Heart left ventricle (tissue), 16 donors: ENCODE measurements around the gene TDRD1. TPM values are rescaled to one million over a fixed set of nuclear protein-coding genes. Genes with fewer than 3 reads are reported as not detected.

Experiments
- ATAC-seq, 4 donors: fragments of 200-7000 bp; cut with Tn5 transposase; one replicate each; pipeline ENCODE4 v1.9.1; 2020 to 2022; ENCODE audit warnings: moderate library complexity in 4 of 4, mild to moderate bottlenecking in 3 of 4, moderate number of reproducible peaks in 1 of 4
- DNase-seq, 5 donors: peaks; one replicate each; pipeline ENCODE4 v3.0.0-alpha.2; 2020
- H3K27ac ChIP-seq, 12 donors: fragments of 200-600 bp; sonication (generic) in 4 of 12; one replicate each; pipeline versions ENCODE4 v1.5.0 to v1.8.0; 2016 to 2022; ENCODE audit warnings: mild to moderate bottlenecking in 2 of 12
- H3K27me3 ChIP-seq, 9 donors: fragments of 200-600 bp; sonication (generic) in 2 of 9; one replicate each; pipeline versions ENCODE4 v1.5.1 to v1.8.0; 2016 to 2022; ENCODE audit warnings: mild to moderate bottlenecking in 3 of 9
- H3K36me3 ChIP-seq, 9 donors: fragments of 200-600 bp; sonication (generic) in 2 of 9; one replicate each; pipeline versions ENCODE4 v1.5.0 to v1.8.0; 2018 to 2022; ENCODE audit warnings: mild to moderate bottlenecking in 2 of 9
- H3K4me1 ChIP-seq, 12 donors: fragments of 200-600 bp; sonication (generic) in 4 of 12; one replicate each; pipeline versions ENCODE4 v1.5.0 to v1.8.0; 2016 to 2022; ENCODE audit warnings: mild to moderate bottlenecking in 3 of 12
- H3K4me3 ChIP-seq, 12 donors: fragments of 200-600 bp; sonication (generic) in 4 of 12; one replicate each; pipeline versions ENCODE4 v1.5.0 to v1.8.0; 2017 to 2022; ENCODE audit warnings: mild to moderate bottlenecking in 9 of 12, moderate library complexity in 4 of 12
- H3K9me3 ChIP-seq, 12 donors: fragments of 200-600 bp; sonication (generic) in 4 of 12; one replicate each; pipeline versions ENCODE4 v1.5.0 to v1.8.0; 2016 to 2022; ENCODE audit warnings: mild to moderate bottlenecking in 1 of 12
- CTCF ChIP-seq, 12 donors: fragments of 200-600 bp; sonication (generic) in 4 of 12; IDR thresholded peaks; one replicate each; pipeline versions ENCODE4 v1.5.0 to v1.8.0; 2018 to 2022; ENCODE audit warnings: antibody characterized with exemption in 12 of 12, mild to moderate bottlenecking in 5 of 12
- POLR2A ChIP-seq, 2 donors: fragments of 450-650 bp; IDR thresholded peaks; one replicate each; pipeline ENCODE4 v1.6.1; 2017; ENCODE audit warnings: antibody characterized with exemption in 2 of 2, mild to moderate bottlenecking in 2 of 2, moderate library complexity in 2 of 2
- WGBS, 4 donors: extraction: QIAGEN DNeasy Blood & Tissue Kit in 2 of 4; methylation state at CpG; one replicate each; pipeline versions ENCODE4 v1.1.5 to v1.1.7; 2013 to 2018; 5-methylcytosine and 5-hydroxymethylcytosine counted together
- intact Hi-C, 10 donors: fragments of 100-400 bp; cut with DNase I; formaldehyde crosslinking; loops; one replicate each; pipeline versions ENCODE4 v1.11.1 to v1.14.2; 2022
- polyA plus RNA-seq, 2 donors: library from polyadenylated mRNA; stranded (reverse); fragments of 200-250 nt; gene quantifications; one replicate each; pipeline ENCODE4 v1.2.3, GENCODE V29; 2013
- total RNA-seq, 9 donors: library from RNA; depleted of rRNA in 2 of 9; stranded (reverse); fragments of >200 nt in 2 of 9; fragmentation: NEBNext Ultra II Directional in 3 of 9; extraction: Animal tissue kit (Norgen Biotek cat#: 25700) in 3 of 9; gene quantifications; one replicate each; pipeline versions ENCODE4 v1.1.0 to v1.2.4, GENCODE V29; 2016 to 2023
- donor health status: ischemic (EF 13 %, LVEDD 7.1; RV severe dilation, severe dysfunction).
- donor health status: healthy with polysubstance abuse.
- donor health status: DM: no; HTN: yes; CAD: no.
- donor health status: DM: no; HTN: no; CAD: no.
- donor health status: ischemic (EF 25% LVEDD 6.9; RV normal size, moderate dysfunction).
- donor health status: ischemic (EF 25% LVEDD 5.7; RV mildly dilated, moderate dysfunction).
- donor health status: healthy.
- donor health status: DM: yes; HTN: yes; CAD: no.
- donor health status: ischemic (EF 35%, LVEDD 5.7; RV mildly dilated, moderate dysfunction).
- donor health status: nonischemic (EF 11% LVEDD 7.7; RV severe dilation, severe dysfunction).
- donor health status: DM: yes; HTN: yes; CAD: no.
- donor health status: PGD.
- donor health status: ischemic (EF 29% LVEDD 5.4; RV normal size, mild dysfunction).
- donor health status: nonischemic (EF 23%, LVEDD 6.1; RV moderate dilation, normal function).

Gene TDRD1
- total and polyA plus RNA-seq, 11 donors, result 0.08 to 3.8 (median 1.8) TPM

DNA sequence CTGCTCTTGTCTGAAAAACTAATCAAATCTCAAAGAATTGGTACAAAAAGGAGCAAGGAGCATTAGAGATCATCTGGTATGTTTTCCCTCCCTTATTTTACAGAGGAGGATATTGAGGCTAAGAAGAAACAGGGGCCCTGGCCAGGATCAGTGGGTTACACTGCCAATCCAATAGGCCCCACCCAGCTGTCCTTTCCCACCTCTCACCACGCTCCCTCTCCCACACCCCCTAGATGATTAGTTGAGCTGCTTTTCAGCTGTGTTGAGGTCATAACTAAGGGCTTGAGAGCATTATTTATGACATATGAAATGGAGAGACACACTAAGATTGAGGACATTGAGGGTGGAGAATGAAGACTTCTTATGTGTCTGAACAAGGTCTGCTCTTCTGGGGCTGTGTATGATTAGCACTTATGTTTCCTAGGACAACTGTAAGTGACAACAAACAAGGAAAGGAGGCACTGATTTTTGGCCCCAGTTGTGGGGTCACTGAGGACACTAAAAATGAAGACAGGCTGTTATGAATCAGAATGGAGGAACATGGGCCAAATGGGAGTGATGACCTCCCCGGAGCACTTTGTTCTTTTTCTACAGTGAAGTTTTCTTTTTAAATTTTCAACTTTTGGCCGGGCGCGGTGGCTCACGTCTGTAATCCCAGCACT, 86.4 kb downstream of the TDRD1 start:
- ATAC-seq (peak; percentile 76 to 84 (median 82)), DNase-seq (peak in 4 of 5 donors; percentile 32 to 69 (median 52))
- no peak overlapping the region for H3K4me3 ChIP-seq
- 47 to 60% (median 54%) methylated on average over 6 of the region's 6 CpGs for WGBS, 4 donors
- no peaks in the 10 kb centered on the region for H3K36me3 ChIP-seq
- no peaks in the 10 kb centered on the region for H3K9me3 ChIP-seq
- H3K4me1 ChIP-seq, result peaks cover 0 to 31% (median 8%) of the 10 kb centered on the region in 12 donors
- intact Hi-C loops, result no loop called here
- peak overlapping the region in 11 of 12 donors; percentile 28 to 73 (median 62) for H3K27ac ChIP-seq
- TF ChIP-seq POLR2A (IDR thresholded peaks at IDR 0.05) (no peak), CTCF (IDR thresholded peaks at IDR 0.05) (no peak)
- H3K27me3 ChIP-seq, result no peaks in the 10 kb centered on the region

GRCh38 chr10:114266521-114266920, 87.4 kb downstream of the TDRD1 start:
- ATAC-seq (peak; percentile 69 to 82 (median 74)), DNase-seq (peak in 4 of 5 donors; percentile 29 to 51 (median 41))
- H3K9me3 ChIP-seq, result no peaks in the 10 kb centered on the region
- intact Hi-C loops, result no loop called here
- no peaks in the 10 kb centered on the region for H3K36me3 ChIP-seq
- WGBS, 4 donors, result 23 to 34% (median 27%) methylated on average over 5 of the region's 5 CpGs
- no peak overlapping the region for H3K4me3 ChIP-seq
- no peaks in the 10 kb centered on the region for H3K27me3 ChIP-seq
- H3K27ac ChIP-seq, result peak overlapping the region in 10 of 12 donors; percentile 28 to 73 (median 63)
- peaks cover 0 to 38% (median 8%) of the 10 kb centered on the region in 12 donors for H3K4me1 ChIP-seq
- no peak for TF ChIP-seq POLR2A (IDR thresholded peaks at IDR 0.05)
- no peak for TF ChIP-seq CTCF (IDR thresholded peaks at IDR 0.05)

DNA sequence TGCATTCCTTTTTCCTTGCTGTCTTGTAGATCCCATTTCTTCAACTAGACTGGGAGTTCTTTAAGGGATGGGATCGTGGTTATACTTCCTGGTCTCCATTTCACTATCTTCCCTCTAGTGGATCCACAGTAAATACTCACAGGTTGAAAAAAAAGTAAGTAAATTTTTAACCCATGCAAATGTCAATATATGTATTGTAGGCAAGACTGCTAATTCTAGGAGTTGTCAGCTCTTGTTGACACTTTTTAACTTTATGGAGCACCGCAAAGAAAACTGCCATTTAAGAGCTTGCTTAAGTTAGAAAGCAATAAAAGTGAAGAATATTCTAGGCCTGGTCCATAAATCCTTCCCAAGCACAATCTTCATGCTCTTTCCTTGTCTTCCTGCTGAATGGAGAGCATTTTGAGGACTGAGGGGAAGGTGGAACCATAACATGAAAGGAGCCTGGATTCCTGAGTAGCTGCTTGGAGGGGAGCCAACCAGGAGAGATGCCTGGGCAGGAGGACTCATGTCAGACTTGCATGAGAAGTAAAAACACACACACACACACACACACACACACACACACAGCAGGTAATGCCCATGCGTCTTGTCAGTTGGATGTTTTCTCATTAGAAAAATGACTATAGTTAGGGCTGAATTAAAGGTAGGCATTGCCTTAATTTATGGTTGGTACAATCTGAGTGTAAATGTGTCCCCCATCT, 92.1 kb downstream of the TDRD1 start:
- Histone ChIP-seq H3K4me3 (no peak overlapping the region), H3K27ac (peak overlapping the region in 1 of 12 donors; percentile 57), H3K36me3 (no peaks in the 10 kb centered on the region), H3K4me1 (peaks cover 0 to 30% (median 5%) of the 10 kb centered on the region in 12 donors), H3K9me3 (no peaks in the 10 kb centered on the region), H3K27me3 (no peaks in the 10 kb centered on the region)
- peak in 1 of 4 donors; percentile 2 for ATAC-seq
- no peak for TF ChIP-seq POLR2A (IDR thresholded peaks at IDR 0.05)
- TF ChIP-seq CTCF (IDR thresholded peaks at IDR 0.05), result no peak
- DNase-seq, result peak in 1 of 5 donors; percentile 16
- intact Hi-C loops, result no loop called here
- WGBS, 4 donors, result 86 to 92% (median 90%) methylated on average over 3 of the region's 3 CpGs

DNA sequence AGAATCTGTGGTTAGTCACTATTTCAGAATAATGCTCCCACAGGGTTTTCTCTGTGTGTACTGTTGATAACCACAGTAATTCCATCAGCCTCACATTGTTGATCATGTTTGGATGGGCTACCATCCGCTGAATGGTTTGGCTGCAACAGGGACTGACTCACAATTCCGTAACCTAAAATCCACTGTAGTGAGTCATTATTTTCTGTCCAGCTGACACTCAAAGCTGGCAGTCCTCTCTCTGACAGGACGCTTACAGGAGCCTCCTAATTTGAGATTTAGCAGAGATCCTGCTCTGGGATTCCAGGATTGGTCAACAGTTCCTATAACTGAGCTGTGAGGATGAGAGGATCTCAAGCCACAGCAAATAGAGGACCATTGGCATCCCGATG, 92.6 kb downstream of the TDRD1 start:
- Histone ChIP-seq H3K4me3 (no peak overlapping the region), H3K4me1 (peaks cover 0 to 25% (median 5%) of the 10 kb centered on the region in 12 donors), H3K36me3 (no peaks in the 10 kb centered on the region), H3K27ac (peak overlapping the region in 5 of 12 donors; percentile 14 to 57 (median 29)), H3K9me3 (no peaks in the 10 kb centered on the region), H3K27me3 (no peaks in the 10 kb centered on the region)
- TF ChIP-seq POLR2A (IDR thresholded peaks at IDR 0.05) (no peak), CTCF (IDR thresholded peaks at IDR 0.05) (no peak)
- ATAC-seq, result peak; percentile 58 to 95 (median 89)
- DNase-seq, result peak; percentile 7 to 64 (median 44)
- 44 to 58% (median 50%) methylated on average over 4 of the region's 4 CpGs for WGBS, 4 donors
- intact Hi-C loops, result no loop called here
